C1 segment of cervical spinal cord (tissue), 14 donors: ENCODE data around the gene FSIP1.

Experiments used
- DNase-seq, 14 donors: peaks; one replicate each; lab custom pipeline; 2025; lab: John Stamatoyannopoulos, UW

FSIP1 gene

GRCh38 chr15:39756806-39757522, 25.7 kb downstream of the FSIP1 start:
- peak in 1 of 14 donors; percentile 8 for DNase-seq

GRCh38 chr15:39752991-39753390, 29.6 kb downstream of the FSIP1 start:
- DNase-seq, result no peak

GRCh38 chr15:39752246-39752645, 30.4 kb downstream of the FSIP1 start:
- no peak for DNase-seq

- no peak for DNase-seq
These were observed 34.4 kb downstream of the FSIP1 start for GRCh38 chr15:39748276-39748675.

- no peak for DNase-seq
These were observed 35.3 kb downstream of the FSIP1 start for GRCh38 chr15:39747326-39747725.

GRCh38 chr15:39746714-39747276, 35.8 kb downstream of the FSIP1 start:
- no peak for DNase-seq

- no peak for DNase-seq
These were observed 36.5 kb downstream of the FSIP1 start for GRCh38 chr15:39746176-39746575.

GRCh38 chr15:39745415-39745814, 37.2 kb downstream of the FSIP1 start:
- no peak for DNase-seq

GRCh38 chr15:39744334-39745103, 38.1 kb downstream of the FSIP1 start:
- no peak for DNase-seq

GRCh38 chr15:39743611-39744010, 39.0 kb downstream of the FSIP1 start:
- DNase-seq, result no peak

GRCh38 chr15:39741258-39741657, 41.4 kb downstream of the FSIP1 start:
- no peak for DNase-seq

GRCh38 chr15:39738998-39739397, 43.6 kb downstream of the FSIP1 start:
- DNase-seq, result no peak

- DNase-seq, result no peak
These were observed 45.5 kb downstream of the FSIP1 start for GRCh38 chr15:39737196-39737550.

- DNase-seq, result no peak
These were observed 46.0 kb downstream of the FSIP1 start for GRCh38 chr15:39736412-39737195.

- DNase-seq, result no peak
These were observed 47.4 kb downstream of the FSIP1 start for GRCh38 chr15:39735120-39735717.

- DNase-seq, result no peak
These were observed 51.4 kb downstream of the FSIP1 start for GRCh38 chr15:39731266-39731665.

GRCh38 chr15:39730552-39730951, 52.1 kb downstream of the FSIP1 start:
- DNase-seq, result no peak

- no peak for DNase-seq
These were observed 53.1 kb downstream of the FSIP1 start for GRCh38 chr15:39729500-39729899.

- no peak for DNase-seq
These were observed 53.8 kb downstream of the FSIP1 start for GRCh38 chr15:39728845-39729244.

GRCh38 chr15:39721893-39722292, 60.7 kb downstream of the FSIP1 start:
- DNase-seq, result no peak
